K562 (cell line): Measurements from ENCODE around the gene DGCR2. TPM values are rescaled to one million over a fixed set of nuclear protein-coding genes. Genes with fewer than 3 reads are reported as not detected.

Experiments used
- CLOCK ChIP-seq: fragments of 250-450 bp; sonication (Bioruptor Pico); IDR thresholded peaks from 2 replicates; pipeline ENCODE4 v1.4.0; 2020; ENCODE audit warnings: mild to moderate bottlenecking, moderate library complexity, borderline replicate concordance
- IRF2 ChIP-seq: sonication (generic); formaldehyde crosslinking; IDR thresholded peaks from 2 replicates; pipeline ENCODE4 v1.8.1; 2022; ENCODE audit warnings: mild to moderate bottlenecking, missing genetic modification reagents
- MYC ChIP-seq, 2 experiments: fragments of 250-450 bp in 1 of 2; sonication (Bioruptor Pico) in 1 of 2; IDR thresholded peaks; 2 replicates each; pipeline versions ENCODE4 v1.5.1 to v1.6.1; 2012 to 2021; ENCODE audit warnings: low read depth in 2 of 2, borderline replicate concordance in 1 of 2, improper control_type of control experiment in 1 of 2, low read length in 1 of 2, mild to moderate bottlenecking in 1 of 2, moderate library complexity in 1 of 2
- PURB ChIP-seq: sonication (generic); formaldehyde crosslinking; IDR thresholded peaks from 2 replicates; pipeline ENCODE4 v1.9.0; 2021; ENCODE audit warnings: low read depth, mild to moderate bottlenecking, missing genetic modification reagents
- RBBP5 ChIP-seq: fragments of 200-600 bp; sonication (generic); IDR thresholded peaks from 2 replicates; pipeline ENCODE4 v1.6.1; 2012; ENCODE audit warnings: borderline replicate concordance, mild to moderate bottlenecking, low read length, control low read depth, inconsistent platforms; ENCODE audit not compliant: insufficient read depth, poor library complexity, severe bottlenecking
- ZC3H4 ChIP-seq: sonication (generic); formaldehyde crosslinking; IDR thresholded peaks from 2 replicates; pipeline ENCODE4 v1.9.0; 2021; ENCODE audit warnings: missing genetic modification reagents, borderline replicate concordance
- ZNF232 ChIP-seq: sonication (generic); formaldehyde crosslinking; IDR thresholded peaks from 2 replicates; pipeline ENCODE4 v1.8.0; 2022; ENCODE audit warnings: mild to moderate bottlenecking, missing genetic modification reagents
- ZNF639 ChIP-seq, 2 experiments: fragments of 200-800 bp in 1 of 2; sonication (Bioruptor generic) in 1 of 2; sonication (generic) in 1 of 2; formaldehyde crosslinking in 1 of 2; IDR thresholded peaks in 1 of 2; conservative IDR thresholded peaks in 1 of 2; 2 replicates each; pipeline versions ENCODE4 v1.5.0 to v1.6.1; 2016 to 2020; ENCODE audit warnings: missing compliant biosample characterization in 1 of 2, missing genetic modification characterization in 1 of 2, missing genetic modification reagents in 1 of 2
- polyA plus RNA-seq, 8 experiments: library from polyadenylated mRNA; depleted of rRNA in 4 of 8; stranded (reverse) in 5 of 8; unstranded in 3 of 8; fragments of >200 nt; fragmentation: Nextera tagmentation in 2 of 8; fragmentation: Illumina TruSeq in 1 of 8; extraction: Ambion mirVana in 2 of 8; extraction: Trizol in 1 of 8; gene quantifications; 2 replicates each; pipeline versions ENCODE4 v1.2.1 to v1.2.3, GENCODE V29; 2011 to 2014; ENCODE audit warnings: inconsistent platforms in 1 of 8, missing spikeins in 1 of 8
- total RNA-seq, 7 experiments: library from RNA; depleted of rRNA in 6 of 7; stranded (reverse); fragments of >200 nt in 6 of 7; fragmentation: Illumina TruSeq in 2 of 7; extraction: Trizol in 2 of 7; gene quantifications; 2 replicates each; pipeline versions ENCODE4 v1.2.1 to v1.2.3, GENCODE V29; 2011 to 2021; ENCODE audit warnings: low replicate concordance in 1 of 7
- TF ChIP-seq, protein P1 (sequence below): sonication (generic); formaldehyde crosslinking; IDR thresholded peaks from 2 replicates; pipeline ENCODE4 v1.8.0; 2022; ENCODE audit warnings: mild to moderate bottlenecking, missing genetic modification reagents

The DGCR2 gene
- total and polyA plus RNA-seq, 9 of the 15 experiments (the other 6 are each of a cell fraction or from before 2014, with no cell fraction given), result 0.69 to 101 (median 56.4) TPM

DNA sequence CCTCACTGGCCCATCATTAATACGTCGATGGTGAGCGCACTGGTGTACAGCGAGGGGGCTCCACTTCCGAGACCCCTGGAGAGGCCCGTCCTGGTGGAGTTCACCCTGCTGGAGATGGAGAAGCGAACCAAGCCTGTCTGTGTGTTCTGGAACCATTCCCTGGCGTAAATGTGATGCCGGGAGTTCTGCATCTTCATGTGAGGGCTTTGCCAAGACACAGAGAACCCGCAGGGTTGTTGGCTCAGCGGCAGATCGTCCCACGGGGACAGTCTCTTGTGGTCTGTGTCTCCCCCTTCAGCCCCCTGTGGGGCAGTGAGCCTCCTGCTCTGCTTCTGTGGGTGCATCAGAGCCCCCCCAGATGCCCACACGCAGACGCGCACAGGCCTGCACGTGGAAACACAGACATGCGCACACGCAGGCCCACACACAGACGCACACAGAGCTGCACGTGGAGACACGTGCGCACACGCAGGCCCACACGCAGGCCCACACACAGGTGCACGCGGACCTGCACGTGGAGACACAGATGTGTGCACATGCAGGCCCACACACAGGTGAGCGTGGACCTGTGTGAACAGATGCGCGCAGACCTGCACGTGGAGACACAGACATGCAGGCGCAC lies 130.3 kb downstream of the DGCR2 start (continued):
- TF ChIP-seq RBBP5 (peak; percentile 4), ZC3H4 (CRISPR knock-in tag) (0 out of 2 replicates have a peak, but pooled peaks have one; percentile 72), PURB (CRISPR knock-in tag) (peak; percentile 99), IRF2 (CRISPR knock-in tag) (peak; percentile 50; the same call in 1 of the 2 replicates), ZNF232 (no peak), MYC (IDR thresholded peaks at IDR 0.05; ENCODE audit: low read depth, low read length) (no peak), MYC (CRISPR knock-in tag; IDR thresholded peaks at IDR 0.05; ENCODE audit: borderline replicate concordance, low read depth) (peak; percentile 82), ZNF639 (CRISPR knock-in tag; conservative IDR thresholded peaks at IDR 0.05 in 1 of 2, IDR thresholded peaks at IDR 0.05 in 1 of 2) (no peak), CLOCK (CRISPR knock-in tag) (no peak)
- TF ChIP-seq, protein P1, sequence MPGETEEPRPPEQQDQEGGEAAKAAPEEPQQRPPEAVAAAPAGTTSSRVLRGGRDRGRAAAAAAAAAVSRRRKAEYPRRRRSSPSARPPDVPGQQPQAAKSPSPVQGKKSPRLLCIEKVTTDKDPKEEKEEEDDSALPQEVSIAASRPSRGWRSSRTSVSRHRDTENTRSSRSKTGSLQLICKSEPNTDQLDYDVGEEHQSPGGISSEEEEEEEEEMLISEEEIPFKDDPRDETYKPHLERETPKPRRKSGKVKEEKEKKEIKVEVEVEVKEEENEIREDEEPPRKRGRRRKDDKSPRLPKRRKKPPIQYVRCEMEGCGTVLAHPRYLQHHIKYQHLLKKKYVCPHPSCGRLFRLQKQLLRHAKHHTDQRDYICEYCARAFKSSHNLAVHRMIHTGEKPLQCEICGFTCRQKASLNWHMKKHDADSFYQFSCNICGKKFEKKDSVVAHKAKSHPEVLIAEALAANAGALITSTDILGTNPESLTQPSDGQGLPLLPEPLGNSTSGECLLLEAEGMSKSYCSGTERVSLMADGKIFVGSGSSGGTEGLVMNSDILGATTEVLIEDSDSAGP (CRISPR knock-in tag), result no peak
